SU-DHL-6 (cell line): ENCODE measurements around the gene NUDT13.

ENCODE experiments used
- EZH2phosphoT487 ChIP-seq: fragments of 200-600 bp; sonication (generic), shearing (Covaris generic); conservative IDR thresholded peaks from 2 replicates; pipeline ENCODE4 v1.6.1; 2018; ENCODE audit warnings: mild to moderate bottlenecking, antibody characterized with exemption, low read length, moderate library complexity, mixed read lengths
- TF ChIP-seq, protein P1 (sequence below): fragments of 200-600 bp; sonication (generic); IDR thresholded peaks from one replicate; pipeline ENCODE4 v1.5.1; 2017; ENCODE audit warnings: antibody characterized with exemption, mild to moderate bottlenecking, low read length, moderate library complexity; ENCODE audit not compliant: insufficient read depth, poor library complexity, severe bottlenecking

- TF ChIP-seq, protein P1, sequence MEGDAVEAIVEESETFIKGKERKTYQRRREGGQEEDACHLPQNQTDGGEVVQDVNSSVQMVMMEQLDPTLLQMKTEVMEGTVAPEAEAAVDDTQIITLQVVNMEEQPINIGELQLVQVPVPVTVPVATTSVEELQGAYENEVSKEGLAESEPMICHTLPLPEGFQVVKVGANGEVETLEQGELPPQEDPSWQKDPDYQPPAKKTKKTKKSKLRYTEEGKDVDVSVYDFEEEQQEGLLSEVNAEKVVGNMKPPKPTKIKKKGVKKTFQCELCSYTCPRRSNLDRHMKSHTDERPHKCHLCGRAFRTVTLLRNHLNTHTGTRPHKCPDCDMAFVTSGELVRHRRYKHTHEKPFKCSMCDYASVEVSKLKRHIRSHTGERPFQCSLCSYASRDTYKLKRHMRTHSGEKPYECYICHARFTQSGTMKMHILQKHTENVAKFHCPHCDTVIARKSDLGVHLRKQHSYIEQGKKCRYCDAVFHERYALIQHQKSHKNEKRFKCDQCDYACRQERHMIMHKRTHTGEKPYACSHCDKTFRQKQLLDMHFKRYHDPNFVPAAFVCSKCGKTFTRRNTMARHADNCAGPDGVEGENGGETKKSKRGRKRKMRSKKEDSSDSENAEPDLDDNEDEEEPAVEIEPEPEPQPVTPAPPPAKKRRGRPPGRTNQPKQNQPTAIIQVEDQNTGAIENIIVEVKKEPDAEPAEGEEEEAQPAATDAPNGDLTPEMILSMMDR = no peak
- no peak for TF ChIP-seq EZH2phosphoT487
Measured at GRCh38 chr10:73156054-73156453, 45.8 kb downstream of the NUDT13 start.
